Duodenal mucosa (tissue), 2 donors: Measurements from ENCODE around the gene SERPINB1.

Experiments
- H3K27ac ChIP-seq: one replicate; pipeline ENCODE4 v1.7.0; 2013; ENCODE audit warnings: low read depth, low read length
- H3K27me3 ChIP-seq, 2 donors: one replicate each; pipeline ENCODE4 v1.7.0; 2013; ENCODE audit warnings: low read length in 2 of 2, control low read depth in 1 of 2; ENCODE audit not compliant: insufficient read depth in 2 of 2, control insufficient read depth in 1 of 2
- H3K36me3 ChIP-seq, 2 donors: one replicate each; pipeline ENCODE4 v1.7.0; 2013; ENCODE audit warnings: low read length in 2 of 2, control low read depth in 1 of 2; ENCODE audit not compliant: insufficient read depth in 2 of 2, control insufficient read depth in 1 of 2
- H3K4me1 ChIP-seq, 2 donors: one replicate each; pipeline ENCODE4 v1.7.0; 2013; ENCODE audit warnings: low read length in 2 of 2, control low read depth in 1 of 2; ENCODE audit not compliant: insufficient read depth in 2 of 2, control insufficient read depth in 1 of 2
- H3K4me3 ChIP-seq, 2 donors: one replicate each; pipeline ENCODE4 v1.7.0; 2013; ENCODE audit warnings: low read length in 2 of 2, low read depth in 1 of 2
- H3K9ac ChIP-seq, 2 donors: one replicate each; pipeline ENCODE4 v1.7.0; 2013; ENCODE audit warnings: low read length in 2 of 2, low read depth in 1 of 2
- H3K9me3 ChIP-seq, 2 donors: one replicate each; pipeline ENCODE4 v1.7.0; 2013; ENCODE audit warnings: low read length in 2 of 2, control low read depth in 1 of 2; ENCODE audit not compliant: control insufficient read depth in 1 of 2

Gene SERPINB1

GRCh38 chr6:2796861-2797260, 44.8 kb downstream of the SERPINB1 start:
- H3K9ac ChIP-seq, result no peak overlapping the region
- H3K36me3 ChIP-seq, result no peaks in the 10 kb centered on the region
- H3K4me3 ChIP-seq, result no peak overlapping the region
- no peaks in the 10 kb centered on the region for H3K27me3 ChIP-seq
- peaks cover 20 to 21% of the 10 kb centered on the region in 2 donors for H3K4me1 ChIP-seq
- no peak overlapping the region for H3K27ac ChIP-seq
- no peaks in the 10 kb centered on the region for H3K9me3 ChIP-seq

- H3K36me3 ChIP-seq, result no peaks in the 10 kb centered on the region
- no peaks in the 10 kb centered on the region for H3K27me3 ChIP-seq
- H3K9ac ChIP-seq, result no peak overlapping the region
- H3K27ac ChIP-seq, result no peak overlapping the region
- H3K4me1 ChIP-seq, result peaks cover 21 to 25% of the 10 kb centered on the region in 2 donors
- H3K4me3 ChIP-seq, result no peak overlapping the region
- no peaks in the 10 kb centered on the region for H3K9me3 ChIP-seq
These were observed 45.7 kb downstream of the SERPINB1 start for GRCh38 chr6:2795956-2796355.

- no peak overlapping the region for H3K9ac ChIP-seq
- H3K36me3 ChIP-seq, result no peaks in the 10 kb centered on the region
- H3K9me3 ChIP-seq, result no peaks in the 10 kb centered on the region
- no peak overlapping the region for H3K27ac ChIP-seq
- peaks cover 21 to 25% of the 10 kb centered on the region in 2 donors for H3K4me1 ChIP-seq
- no peak overlapping the region for H3K4me3 ChIP-seq
- H3K27me3 ChIP-seq, result no peaks in the 10 kb centered on the region
These were observed 46.5 kb downstream of the SERPINB1 start for GRCh38 chr6:2795162-2795561.

GRCh38 chr6:2794171-2794730, 47.4 kb downstream of the SERPINB1 start:
- Histone ChIP-seq H3K4me1 (peaks cover 21 to 25% of the 10 kb centered on the region in 2 donors), H3K36me3 (no peaks in the 10 kb centered on the region), H3K4me3 (no peak overlapping the region), H3K9me3 (no peaks in the 10 kb centered on the region), H3K9ac (no peak overlapping the region), H3K27ac (no peak overlapping the region), H3K27me3 (no peaks in the 10 kb centered on the region)

GRCh38 chr6:2793534-2794151, 48.0 kb downstream of the SERPINB1 start:
- no peak overlapping the region for H3K9ac ChIP-seq
- no peaks in the 10 kb centered on the region for H3K36me3 ChIP-seq
- no peaks in the 10 kb centered on the region for H3K27me3 ChIP-seq
- H3K4me3 ChIP-seq, result no peak overlapping the region
- H3K4me1 ChIP-seq, result peaks cover 21 to 25% of the 10 kb centered on the region in 2 donors
- H3K9me3 ChIP-seq, result no peaks in the 10 kb centered on the region
- H3K27ac ChIP-seq, result no peak overlapping the region

- H3K27ac ChIP-seq, result no peak overlapping the region
- peaks cover 19 to 24% of the 10 kb centered on the region in 2 donors for H3K4me1 ChIP-seq
These were observed 49.1 kb downstream of the SERPINB1 start for GRCh38 chr6:2792330-2793110.

GRCh38 chr6:2791450-2791974, 50.2 kb downstream of the SERPINB1 start:
- Histone ChIP-seq H3K9me3 (no peaks in the 10 kb centered on the region), H3K27ac (no peak overlapping the region), H3K4me3 (no peak overlapping the region), H3K27me3 (no peaks in the 10 kb centered on the region), H3K9ac (no peak overlapping the region), H3K36me3 (peaks cover 0 to 5% of the 10 kb centered on the region in 2 donors), H3K4me1 (peaks cover 15 to 19% of the 10 kb centered on the region in 2 donors)

More at GRCh38 chr6:2792330-2793110, 49.1 kb downstream of the SERPINB1 start:
- peaks cover 0 to 4% of the 10 kb centered on the region in 2 donors for H3K36me3 ChIP-seq
- H3K27me3 ChIP-seq, result no peaks in the 10 kb centered on the region
- H3K9ac ChIP-seq, result no peak overlapping the region
- H3K4me3 ChIP-seq, result no peak overlapping the region
- no peaks in the 10 kb centered on the region for H3K9me3 ChIP-seq

GRCh38 chr6:2790588-2791449, 50.8 kb downstream of the SERPINB1 start:
- H3K4me1 ChIP-seq, result peaks cover 15 to 19% of the 10 kb centered on the region in 2 donors
- peaks cover 2 to 12% of the 10 kb centered on the region in 2 donors for H3K36me3 ChIP-seq
- no peak overlapping the region for H3K27ac ChIP-seq
- no peaks in the 10 kb centered on the region for H3K27me3 ChIP-seq
- H3K9ac ChIP-seq, result no peak overlapping the region
- no peaks in the 10 kb centered on the region for H3K9me3 ChIP-seq
- no peak overlapping the region for H3K4me3 ChIP-seq

GRCh38 chr6:2786269-2786668, 55.4 kb downstream of the SERPINB1 start:
- peaks cover 0 to 10% of the 10 kb centered on the region in 2 donors for H3K4me1 ChIP-seq
- H3K27me3 ChIP-seq, result no peaks in the 10 kb centered on the region
- no peak overlapping the region for H3K27ac ChIP-seq
- H3K9me3 ChIP-seq, result no peaks in the 10 kb centered on the region
- peaks cover 14 to 43% of the 10 kb centered on the region in 2 donors for H3K36me3 ChIP-seq
- no peak overlapping the region for H3K9ac ChIP-seq
- H3K4me3 ChIP-seq, result no peak overlapping the region
